H1 (cell line): ENCODE results near the gene RRH.

Experiments
- CEBPB ChIP-seq: IDR thresholded peaks from 2 replicates; pipeline ENCODE4 v1.6.1; 2012; ENCODE audit warnings: low read depth, low read length
- EZH2 ChIP-seq: fragments of 200-600 bp; sonication (generic); IDR thresholded peaks from 2 replicates; pipeline ENCODE4 v1.7.1; 2012; ENCODE audit warnings: low read depth, mild to moderate bottlenecking, moderate library complexity, low read length, inconsistent platforms; ENCODE audit not compliant: severe bottlenecking
- FOSL1 ChIP-seq: IDR thresholded peaks from 2 replicates; pipeline ENCODE4 v1.6.1; 2011; ENCODE audit warnings: mild to moderate bottlenecking, low read depth, low read length, moderate library complexity; ENCODE audit not compliant: insufficient read depth
- POLR2A ChIP-seq, 2 experiments: IDR thresholded peaks; 1 replicate in 1 of 2; 2 replicates in 1 of 2; pipeline ENCODE4 v1.6.1; 2011; ENCODE audit warnings: low read depth in 2 of 2, low read length in 2 of 2, mild to moderate bottlenecking in 2 of 2; ENCODE audit errors: control extremely low read depth in 1 of 2
- POLR2AphosphoS5 ChIP-seq: IDR thresholded peaks from 2 replicates; pipeline ENCODE4 v1.6.1; 2011; ENCODE audit warnings: low read depth, low read length
- ZNF274 ChIP-seq: IDR thresholded peaks from 2 replicates; pipeline ENCODE4 v1.7.0; 2012; ENCODE audit warnings: low read length, borderline replicate concordance; ENCODE audit errors: extremely low read depth
- TF ChIP-seq, protein P1 (sequence below): IDR thresholded peaks from 2 replicates; pipeline ENCODE4 v1.6.1; 2011; ENCODE audit warnings: low read depth, mild to moderate bottlenecking, low read length; ENCODE audit not compliant: insufficient read depth
- TF ChIP-seq, protein P2 (sequence below), 3 experiments: IDR thresholded peaks; 1 replicate in 2 of 3; 2 replicates in 1 of 3; pipeline versions ENCODE4 v1.5.1 to v1.6.1; 2011; ENCODE audit warnings: low read length in 3 of 3, mild to moderate bottlenecking in 3 of 3, inconsistent platforms in 2 of 3, low read depth in 1 of 3, moderate library complexity in 1 of 3; ENCODE audit not compliant: insufficient read depth in 1 of 3; ENCODE audit errors: control extremely low read depth in 1 of 3

DNA sequence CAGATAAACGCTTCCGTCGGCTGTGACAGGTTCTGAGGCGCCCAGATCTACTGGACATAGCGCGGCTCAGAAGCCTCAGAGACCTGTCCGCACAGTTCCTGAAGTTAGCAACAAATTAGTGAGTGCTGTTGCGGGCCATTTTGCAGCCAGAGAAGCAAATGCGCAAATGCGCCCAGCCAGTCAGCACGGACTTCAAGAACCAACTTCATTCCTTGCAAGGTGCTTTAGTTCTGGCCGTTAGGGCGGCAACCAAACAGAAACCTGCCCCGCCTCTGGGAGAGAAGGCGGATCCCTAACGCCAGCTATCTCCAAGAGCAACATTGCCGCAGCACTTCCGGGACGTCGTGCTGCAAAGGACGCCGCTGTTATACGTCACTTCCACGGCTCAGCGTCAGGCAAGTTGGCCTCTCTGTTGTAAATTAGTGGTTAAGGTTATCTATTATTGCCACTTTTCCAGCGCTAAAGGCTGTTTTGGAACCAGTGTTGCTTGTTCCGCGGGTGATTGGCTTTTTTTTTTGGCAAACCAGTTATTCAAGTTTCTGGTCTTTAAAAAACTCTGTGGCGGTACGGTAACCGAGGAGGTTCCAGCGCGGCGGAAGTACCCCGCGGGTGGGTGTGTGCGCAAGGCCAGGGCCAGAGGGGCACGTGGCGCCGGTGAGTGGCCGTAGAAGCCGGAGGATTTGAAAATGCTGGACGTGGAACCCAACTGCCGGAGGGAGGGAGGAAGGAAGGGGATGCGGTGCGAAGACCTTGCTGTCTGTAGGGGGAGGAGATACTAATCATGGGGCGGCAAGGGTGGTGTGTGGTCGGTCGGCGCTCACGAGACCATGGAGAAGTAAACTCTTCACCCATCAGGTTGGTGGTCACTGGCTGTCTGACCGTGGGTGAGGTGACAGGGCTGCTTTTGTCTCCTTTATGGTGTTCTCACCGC, 12.4 kb upstream of the RRH start, which contains the start of gene GAR1:
- TF ChIP-seq, protein P1, sequence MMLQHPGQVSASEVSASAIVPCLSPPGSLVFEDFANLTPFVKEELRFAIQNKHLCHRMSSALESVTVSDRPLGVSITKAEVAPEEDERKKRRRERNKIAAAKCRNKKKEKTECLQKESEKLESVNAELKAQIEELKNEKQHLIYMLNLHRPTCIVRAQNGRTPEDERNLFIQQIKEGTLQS: no peak
- TF ChIP-seq POLR2AphosphoS5 (peak; percentile 84), ZNF274 (no peak), POLR2A (IDR thresholded peaks at IDR 0.05; ENCODE audit: control extremely low read depth in 1 of 2, low read depth in 2 of 2, low read length in 2 of 2) (peak in 1 of 2 experiments; percentile 41; a peak in 2 of 3 replicates), FOSL1 (no peak), EZH2 (no peak), CEBPB (no peak)
- TF ChIP-seq, protein P2, sequence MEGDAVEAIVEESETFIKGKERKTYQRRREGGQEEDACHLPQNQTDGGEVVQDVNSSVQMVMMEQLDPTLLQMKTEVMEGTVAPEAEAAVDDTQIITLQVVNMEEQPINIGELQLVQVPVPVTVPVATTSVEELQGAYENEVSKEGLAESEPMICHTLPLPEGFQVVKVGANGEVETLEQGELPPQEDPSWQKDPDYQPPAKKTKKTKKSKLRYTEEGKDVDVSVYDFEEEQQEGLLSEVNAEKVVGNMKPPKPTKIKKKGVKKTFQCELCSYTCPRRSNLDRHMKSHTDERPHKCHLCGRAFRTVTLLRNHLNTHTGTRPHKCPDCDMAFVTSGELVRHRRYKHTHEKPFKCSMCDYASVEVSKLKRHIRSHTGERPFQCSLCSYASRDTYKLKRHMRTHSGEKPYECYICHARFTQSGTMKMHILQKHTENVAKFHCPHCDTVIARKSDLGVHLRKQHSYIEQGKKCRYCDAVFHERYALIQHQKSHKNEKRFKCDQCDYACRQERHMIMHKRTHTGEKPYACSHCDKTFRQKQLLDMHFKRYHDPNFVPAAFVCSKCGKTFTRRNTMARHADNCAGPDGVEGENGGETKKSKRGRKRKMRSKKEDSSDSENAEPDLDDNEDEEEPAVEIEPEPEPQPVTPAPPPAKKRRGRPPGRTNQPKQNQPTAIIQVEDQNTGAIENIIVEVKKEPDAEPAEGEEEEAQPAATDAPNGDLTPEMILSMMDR (IDR thresholded peaks at IDR 0.05; ENCODE audit: control extremely low read depth in 1 of 3, insufficient read depth in 1 of 3, low read depth in 1 of 3, low read length in 3 of 3): no peak
